Mucosa of stomach (tissue), 1 donor: ENCODE results near the gene INPP5A.

ENCODE experiments used
- H3K27me3 ChIP-seq: one replicate; pipeline ENCODE4 v1.7.0; 2013; ENCODE audit warnings: mild to moderate bottlenecking, low read length; ENCODE audit not compliant: control insufficient read depth, insufficient read depth
- H3K36me3 ChIP-seq: one replicate; pipeline ENCODE4 v1.7.0; 2013; ENCODE audit warnings: low read length; ENCODE audit not compliant: control insufficient read depth, insufficient read depth
- H3K4me1 ChIP-seq: one replicate; pipeline ENCODE4 v1.7.0; 2013; ENCODE audit warnings: mild to moderate bottlenecking, low read length; ENCODE audit not compliant: control insufficient read depth, insufficient read depth
- H3K4me3 ChIP-seq: one replicate; pipeline ENCODE4 v1.7.0; 2013; ENCODE audit warnings: low read length
- H3K9ac ChIP-seq: one replicate; pipeline ENCODE4 v1.7.0; 2013; ENCODE audit warnings: mild to moderate bottlenecking, low read length, moderate library complexity
- H3K9me3 ChIP-seq: one replicate; pipeline ENCODE4 v1.7.0; 2013; ENCODE audit warnings: mild to moderate bottlenecking, low read length, moderate library complexity; ENCODE audit not compliant: control insufficient read depth
- donor health status: Pancreatic carcinoma.

Gene INPP5A

DNA sequence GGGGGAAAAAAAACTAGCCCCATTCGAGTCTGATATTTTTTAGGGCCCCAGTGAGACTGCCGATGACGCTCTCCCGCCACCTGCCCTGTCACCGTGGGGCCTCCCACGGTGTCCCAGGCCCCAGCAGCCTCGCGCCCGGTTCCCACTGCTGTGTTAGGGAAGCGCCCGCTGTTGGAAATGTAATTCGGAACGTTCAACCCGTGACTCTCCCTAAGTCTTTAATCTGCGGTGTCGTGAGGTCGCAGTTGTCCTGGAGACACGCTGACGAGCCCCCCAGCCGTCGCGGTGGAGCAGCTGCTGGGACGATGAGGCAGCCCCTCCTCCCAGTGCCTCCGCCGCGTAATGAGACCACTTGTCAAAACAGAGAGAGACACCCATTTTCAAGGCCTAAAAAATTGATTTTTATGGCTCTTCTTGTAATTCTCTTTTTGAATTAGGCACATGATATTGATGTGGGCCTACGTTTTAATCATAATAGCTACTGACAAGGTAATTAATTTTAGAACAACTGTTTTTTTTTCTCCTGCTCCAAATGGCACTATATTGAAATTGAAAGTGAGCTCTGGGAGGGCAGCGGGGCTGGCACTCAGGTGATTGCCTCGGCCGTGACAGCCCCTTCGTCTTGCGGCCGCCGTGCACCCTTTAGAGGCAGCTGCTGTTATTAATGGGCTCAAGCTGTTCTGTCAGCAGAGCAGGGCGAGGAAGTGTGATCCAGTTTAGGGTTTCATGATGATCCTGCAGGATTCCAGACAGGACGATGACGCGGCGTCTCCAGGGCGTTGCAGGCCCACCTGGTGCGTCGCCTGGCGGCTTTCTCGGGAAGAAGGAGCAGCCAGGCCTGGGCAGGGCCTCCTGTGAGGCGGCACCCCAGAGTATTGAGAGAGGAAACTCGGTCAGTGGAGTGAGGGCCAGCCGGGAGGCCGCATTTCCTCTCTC is 185.1 kb downstream of the INPP5A start:
- Histone ChIP-seq H3K9me3 (no peaks in the 10 kb centered on the region), H3K4me3 (no peak overlapping the region)

DNA sequence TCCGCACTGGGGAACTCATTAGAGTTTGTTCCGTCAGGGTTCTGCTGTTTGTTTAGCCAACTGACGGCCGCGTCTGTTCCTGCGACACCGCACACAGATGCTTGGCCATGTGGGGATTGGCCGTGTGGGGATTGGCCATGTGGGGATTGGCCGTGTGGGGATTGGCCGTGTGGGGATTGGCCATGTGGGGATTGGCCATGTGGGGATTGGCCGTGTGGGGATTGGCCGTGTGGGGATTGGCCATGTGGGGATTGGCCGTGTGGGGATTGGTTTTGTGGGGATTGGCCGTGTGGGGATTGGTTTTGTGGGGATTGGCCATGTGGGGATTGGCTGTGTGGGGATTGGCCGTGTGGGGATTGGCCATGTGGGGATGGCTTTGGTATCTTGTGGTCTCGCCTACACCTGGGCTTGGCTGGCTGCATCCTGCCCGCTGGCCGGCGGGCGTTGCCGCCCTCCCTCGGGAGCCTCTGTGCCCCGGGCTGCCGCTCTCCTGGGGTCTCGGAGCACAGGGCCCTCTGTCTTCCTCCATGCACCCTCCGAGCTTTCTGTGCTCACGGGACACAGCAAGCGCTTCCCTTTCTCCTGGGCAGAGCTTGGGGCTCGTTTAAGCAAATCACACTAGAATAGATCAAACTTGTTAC is 185.9 kb downstream of the INPP5A start:
- H3K4me3 ChIP-seq: no peak overlapping the region
- H3K36me3 ChIP-seq: no peaks in the 10 kb centered on the region
- no peaks in the 10 kb centered on the region for H3K9me3 ChIP-seq
- H3K9ac ChIP-seq: no peak overlapping the region
- H3K27me3 ChIP-seq: no peaks in the 10 kb centered on the region
- peaks cover 6% of the 10 kb centered on the region for H3K4me1 ChIP-seq

More for the DNA sequence above, 185.1 kb downstream of the INPP5A start:
- Histone ChIP-seq H3K4me1 (peaks cover 6% of the 10 kb centered on the region), H3K27me3 (no peaks in the 10 kb centered on the region), H3K36me3 (no peaks in the 10 kb centered on the region), H3K9ac (no peak overlapping the region)

- no peaks in the 10 kb centered on the region for H3K9me3 ChIP-seq
- no peak overlapping the region for H3K4me3 ChIP-seq
Observed at GRCh38 chr10:132724446-132724845, 186.9 kb downstream of the INPP5A start.

GRCh38 chr10:132725202-132725601 is 187.6 kb downstream of the INPP5A start:
- H3K36me3 ChIP-seq: no peaks in the 10 kb centered on the region

More at GRCh38 chr10:132724446-132724845, 186.9 kb downstream of the INPP5A start:
- Histone ChIP-seq H3K27me3 (no peaks in the 10 kb centered on the region), H3K9ac (no peak overlapping the region), H3K4me1 (peaks cover 6% of the 10 kb centered on the region), H3K36me3 (no peaks in the 10 kb centered on the region)

GRCh38 chr10:132726194-132726593 is 188.6 kb downstream of the INPP5A start:
- Histone ChIP-seq H3K4me3 (no peak overlapping the region), H3K9me3 (no peaks in the 10 kb centered on the region), H3K27me3 (no peaks in the 10 kb centered on the region), H3K4me1 (peaks cover 6% of the 10 kb centered on the region), H3K9ac (no peak overlapping the region), H3K36me3 (no peaks in the 10 kb centered on the region)

More at GRCh38 chr10:132725202-132725601, 187.6 kb downstream of the INPP5A start:
- Histone ChIP-seq H3K27me3 (no peaks in the 10 kb centered on the region), H3K4me3 (no peak overlapping the region), H3K9ac (no peak overlapping the region), H3K9me3 (no peaks in the 10 kb centered on the region), H3K4me1 (peaks cover 6% of the 10 kb centered on the region)

DNA sequence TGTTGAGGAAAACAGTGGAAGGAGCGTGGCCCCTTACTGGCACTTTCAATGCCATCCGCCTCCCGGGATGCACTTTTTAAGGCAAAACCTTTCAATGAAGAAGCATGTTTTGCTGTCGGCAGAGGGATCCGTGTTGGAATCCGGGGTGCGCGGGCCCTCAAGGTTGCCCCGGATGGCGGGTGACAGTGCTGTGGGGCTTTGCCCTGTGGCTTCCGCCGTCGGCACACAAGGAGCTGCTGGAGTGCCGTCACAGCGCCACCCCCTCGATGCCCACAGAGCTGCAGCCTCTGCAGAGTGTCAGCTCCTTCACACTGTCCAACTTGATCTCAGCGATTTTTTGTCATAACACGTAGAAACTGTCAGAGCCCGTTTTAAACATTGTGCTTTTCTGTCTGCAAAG is 189.4 kb downstream of the INPP5A start:
- Histone ChIP-seq H3K9ac (no peak overlapping the region), H3K9me3 (no peaks in the 10 kb centered on the region), H3K4me1 (no peaks in the 10 kb centered on the region), H3K36me3 (no peaks in the 10 kb centered on the region), H3K27me3 (no peaks in the 10 kb centered on the region), H3K4me3 (no peak overlapping the region)

GRCh38 chr10:132727411-132727810 is 189.8 kb downstream of the INPP5A start:
- Histone ChIP-seq H3K36me3 (no peaks in the 10 kb centered on the region), H3K9me3 (no peaks in the 10 kb centered on the region), H3K4me3 (no peak overlapping the region)

DNA sequence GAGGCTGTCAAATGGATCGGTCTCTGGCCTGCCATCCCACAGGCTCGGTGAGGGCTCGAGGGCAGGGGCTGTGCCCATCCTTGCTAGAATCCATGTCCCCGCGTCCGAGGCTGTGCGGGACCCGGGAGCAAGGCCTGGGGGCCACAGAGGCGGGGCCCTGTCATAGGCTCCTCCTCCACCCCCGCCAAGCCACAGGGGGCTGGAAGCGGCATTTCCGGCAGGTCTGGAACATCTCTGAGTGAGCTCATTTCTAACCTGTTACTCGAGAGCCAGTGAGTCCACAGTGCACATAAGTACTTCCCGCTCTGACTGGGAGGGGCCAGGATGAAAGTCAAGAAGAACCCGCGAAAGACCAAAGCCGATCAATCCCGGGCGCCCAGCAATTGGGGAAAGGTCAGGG is 190.7 kb downstream of the INPP5A start:
- no peak overlapping the region for H3K4me3 ChIP-seq
- no peaks in the 10 kb centered on the region for H3K4me1 ChIP-seq
- no peaks in the 10 kb centered on the region for H3K27me3 ChIP-seq
- no peaks in the 10 kb centered on the region for H3K9me3 ChIP-seq
- H3K9ac ChIP-seq: no peak overlapping the region
- no peaks in the 10 kb centered on the region for H3K36me3 ChIP-seq

More at GRCh38 chr10:132727411-132727810, 189.8 kb downstream of the INPP5A start:
- Histone ChIP-seq H3K27me3 (no peaks in the 10 kb centered on the region), H3K9ac (no peak overlapping the region), H3K4me1 (no peaks in the 10 kb centered on the region)

- H3K9me3 ChIP-seq: no peaks in the 10 kb centered on the region
- H3K4me3 ChIP-seq: no peak overlapping the region
- no peaks in the 10 kb centered on the region for H3K36me3 ChIP-seq
- H3K27me3 ChIP-seq: no peaks in the 10 kb centered on the region
- no peaks in the 10 kb centered on the region for H3K4me1 ChIP-seq
- no peak overlapping the region for H3K9ac ChIP-seq
Observed at GRCh38 chr10:132728741-132729140, 191.2 kb downstream of the INPP5A start.

DNA sequence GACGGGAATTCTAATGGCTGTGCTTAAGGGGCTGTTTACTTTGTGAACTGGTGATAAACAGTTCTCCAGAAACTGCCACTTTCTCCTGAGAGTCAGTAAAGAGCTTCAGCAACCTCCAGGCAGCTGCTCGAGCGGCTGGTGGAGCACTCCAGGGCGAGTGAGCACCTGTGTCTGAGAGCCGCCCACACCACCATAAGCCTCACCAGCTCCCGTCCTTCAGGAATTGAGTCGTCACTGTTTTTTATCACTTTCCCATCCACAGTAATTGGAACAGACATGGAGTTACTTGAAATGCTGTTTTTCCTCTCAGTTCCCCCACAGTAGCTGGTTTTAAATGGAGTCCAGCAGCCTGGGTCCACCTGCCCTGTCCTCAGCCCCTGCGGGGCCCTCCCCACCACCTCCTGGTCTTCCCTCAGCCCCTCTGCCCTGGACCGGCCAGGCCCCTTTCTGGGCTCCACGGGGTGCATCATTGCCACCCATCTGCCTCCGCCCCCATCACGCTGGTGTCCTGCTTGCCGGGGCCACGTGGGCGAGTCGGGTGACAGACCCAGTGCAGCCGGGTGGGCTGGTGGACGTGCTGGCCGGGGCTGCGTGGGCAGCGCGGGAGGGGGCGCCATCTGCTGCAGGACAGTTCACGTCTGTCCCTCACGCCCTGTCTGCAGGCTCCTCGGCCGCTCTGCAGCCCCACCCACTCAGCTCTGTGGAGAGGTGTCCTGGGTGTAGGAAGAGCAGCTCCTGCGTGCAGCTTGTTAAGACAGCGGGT is 192.4 kb downstream of the INPP5A start:
- no peaks in the 10 kb centered on the region for H3K9me3 ChIP-seq
- H3K9ac ChIP-seq: no peak overlapping the region
- no peak overlapping the region for H3K4me3 ChIP-seq
- peaks cover 6% of the 10 kb centered on the region for H3K4me1 ChIP-seq
- H3K36me3 ChIP-seq: no peaks in the 10 kb centered on the region
- H3K27me3 ChIP-seq: no peaks in the 10 kb centered on the region

GRCh38 chr10:132730573-132730953 is 193.0 kb downstream of the INPP5A start:
- no peaks in the 10 kb centered on the region for H3K9me3 ChIP-seq
- H3K9ac ChIP-seq: no peak overlapping the region
- H3K4me1 ChIP-seq: peaks cover 9% of the 10 kb centered on the region
- no peaks in the 10 kb centered on the region for H3K36me3 ChIP-seq
- no peak overlapping the region for H3K4me3 ChIP-seq
- no peaks in the 10 kb centered on the region for H3K27me3 ChIP-seq

- Histone ChIP-seq H3K4me3 (no peak overlapping the region), H3K27me3 (no peaks in the 10 kb centered on the region), H3K9ac (no peak overlapping the region), H3K9me3 (no peaks in the 10 kb centered on the region), H3K36me3 (no peaks in the 10 kb centered on the region), H3K4me1 (peaks cover 9% of the 10 kb centered on the region)
Observed at GRCh38 chr10:132732518-132732917, 194.9 kb downstream of the INPP5A start.
